HUES48 (cell line): ENCODE results near the gene PROC.

Experiments
- H3K27ac ChIP-seq: one replicate; pipeline ENCODE4 v1.7.0; 2013; ENCODE audit warnings: low read depth, low read length, inconsistent platforms
- H3K27me3 ChIP-seq: 2 replicates; pipeline ENCODE4 v1.6.1; 2013; ENCODE audit warnings: mild to moderate bottlenecking, low read length; ENCODE audit not compliant: control insufficient read depth, insufficient read depth
- H3K36me3 ChIP-seq: 2 replicates; pipeline ENCODE4 v1.6.1; 2013; ENCODE audit warnings: low read length; ENCODE audit not compliant: control insufficient read depth, insufficient read depth
- H3K4me1 ChIP-seq: 2 replicates; pipeline ENCODE4 v1.6.1; 2013; ENCODE audit warnings: mild to moderate bottlenecking, low read length; ENCODE audit not compliant: control insufficient read depth, insufficient read depth
- H3K4me3 ChIP-seq: 2 replicates; pipeline ENCODE4 v1.5.1; 2013; ENCODE audit warnings: mild to moderate bottlenecking, low read depth, low read length
- H3K9ac ChIP-seq: 2 replicates; pipeline ENCODE4 v1.6.1; 2013; ENCODE audit warnings: mild to moderate bottlenecking, low read depth, low read length, moderate library complexity
- H3K9me3 ChIP-seq: 2 replicates; pipeline ENCODE4 v1.6.1; 2013; ENCODE audit warnings: low read length; ENCODE audit not compliant: control insufficient read depth, insufficient read depth

PROC gene

GRCh38 chr2:127423478-127423843 lies 5.2 kb downstream of the PROC start:
- no peak overlapping the region for H3K27ac ChIP-seq
- no peaks in the 10 kb centered on the region for H3K36me3 ChIP-seq
- no peak overlapping the region for H3K9ac ChIP-seq
- H3K4me3 ChIP-seq, result peak overlapping the region; percentile 57
- H3K27me3 ChIP-seq, result peaks cover 46% of the 10 kb centered on the region
- no peaks in the 10 kb centered on the region for H3K9me3 ChIP-seq
- H3K4me1 ChIP-seq, result peaks cover 10% of the 10 kb centered on the region

GRCh38 chr2:127423880-127424279 lies 5.7 kb downstream of the PROC start:
- Histone ChIP-seq H3K4me1 (peaks cover 10% of the 10 kb centered on the region), H3K4me3 (peak overlapping the region; percentile 57), H3K27me3 (peaks cover 46% of the 10 kb centered on the region), H3K9ac (no peak overlapping the region), H3K36me3 (no peaks in the 10 kb centered on the region), H3K27ac (no peak overlapping the region), H3K9me3 (no peaks in the 10 kb centered on the region)

GRCh38 chr2:127424598-127425520 lies 6.6 kb downstream of the PROC start:
- peaks cover 10% of the 10 kb centered on the region for H3K4me1 ChIP-seq
- no peak overlapping the region for H3K9ac ChIP-seq
- H3K9me3 ChIP-seq, result no peaks in the 10 kb centered on the region
- H3K4me3 ChIP-seq, result no peak overlapping the region
- no peaks in the 10 kb centered on the region for H3K36me3 ChIP-seq
- H3K27me3 ChIP-seq, result peaks cover 46% of the 10 kb centered on the region
- H3K27ac ChIP-seq, result no peak overlapping the region

GRCh38 chr2:127425540-127426490 lies 7.6 kb downstream of the PROC start:
- H3K4me3 ChIP-seq, result no peak overlapping the region
- peaks cover 39% of the 10 kb centered on the region for H3K27me3 ChIP-seq
- peaks cover 10% of the 10 kb centered on the region for H3K4me1 ChIP-seq
- no peaks in the 10 kb centered on the region for H3K9me3 ChIP-seq
- no peak overlapping the region for H3K9ac ChIP-seq
- H3K36me3 ChIP-seq, result no peaks in the 10 kb centered on the region
- H3K27ac ChIP-seq, result no peak overlapping the region

GRCh38 chr2:127426501-127427354 lies 8.5 kb downstream of the PROC start:
- peaks cover 29% of the 10 kb centered on the region for H3K27me3 ChIP-seq
- no peak overlapping the region for H3K27ac ChIP-seq
- no peaks in the 10 kb centered on the region for H3K9me3 ChIP-seq
- H3K4me3 ChIP-seq, result no peak overlapping the region
- H3K4me1 ChIP-seq, result peaks cover 10% of the 10 kb centered on the region
- H3K36me3 ChIP-seq, result no peaks in the 10 kb centered on the region
- H3K9ac ChIP-seq, result no peak overlapping the region

GRCh38 chr2:127427376-127428056 lies 9.3 kb downstream of the PROC start:
- peaks cover 22% of the 10 kb centered on the region for H3K27me3 ChIP-seq
- H3K4me1 ChIP-seq, result peaks cover 10% of the 10 kb centered on the region
- no peaks in the 10 kb centered on the region for H3K9me3 ChIP-seq
- no peaks in the 10 kb centered on the region for H3K36me3 ChIP-seq
- H3K27ac ChIP-seq, result no peak overlapping the region
- H3K9ac ChIP-seq, result no peak overlapping the region
- no peak overlapping the region for H3K4me3 ChIP-seq

GRCh38 chr2:127428057-127428814 lies 10.0 kb downstream of the PROC start:
- peaks cover 15% of the 10 kb centered on the region for H3K27me3 ChIP-seq
- no peaks in the 10 kb centered on the region for H3K9me3 ChIP-seq
- H3K27ac ChIP-seq, result no peak overlapping the region
- H3K4me1 ChIP-seq, result peaks cover 10% of the 10 kb centered on the region
- no peaks in the 10 kb centered on the region for H3K36me3 ChIP-seq
- H3K9ac ChIP-seq, result no peak overlapping the region
- no peak overlapping the region for H3K4me3 ChIP-seq

GRCh38 chr2:127428815-127429109 lies 10.5 kb downstream of the PROC start:
- Histone ChIP-seq H3K27ac (no peak overlapping the region), H3K36me3 (no peaks in the 10 kb centered on the region), H3K4me1 (peaks cover 8% of the 10 kb centered on the region), H3K9me3 (no peaks in the 10 kb centered on the region), H3K27me3 (peaks cover 10% of the 10 kb centered on the region), H3K4me3 (no peak overlapping the region), H3K9ac (no peak overlapping the region)

- H3K4me3 ChIP-seq, result no peak overlapping the region
- no peaks in the 10 kb centered on the region for H3K9me3 ChIP-seq
- H3K4me1 ChIP-seq, result peaks cover 6% of the 10 kb centered on the region; the same call in 1 of the 2 replicates
- H3K36me3 ChIP-seq, result no peaks in the 10 kb centered on the region
- no peak overlapping the region for H3K9ac ChIP-seq
- H3K27ac ChIP-seq, result no peak overlapping the region
- H3K27me3 ChIP-seq, result peaks cover 6% of the 10 kb centered on the region; the same call in 1 of the 2 replicates
These were observed 11.1 kb downstream of the PROC start for GRCh38 chr2:127429291-127429690.
